ENCODE measurements around the gene NRG2. TPM values are rescaled to one million over a fixed set of nuclear protein-coding genes. Genes with fewer than 3 reads are reported as not detected.
A peak's percentile ranks its signal among the peaks of the same experiment; 100 is the strongest.

Gene NRG2
- total RNA-seq, 1 donor from 2014 or later, result 1.4 TPM

DNA sequence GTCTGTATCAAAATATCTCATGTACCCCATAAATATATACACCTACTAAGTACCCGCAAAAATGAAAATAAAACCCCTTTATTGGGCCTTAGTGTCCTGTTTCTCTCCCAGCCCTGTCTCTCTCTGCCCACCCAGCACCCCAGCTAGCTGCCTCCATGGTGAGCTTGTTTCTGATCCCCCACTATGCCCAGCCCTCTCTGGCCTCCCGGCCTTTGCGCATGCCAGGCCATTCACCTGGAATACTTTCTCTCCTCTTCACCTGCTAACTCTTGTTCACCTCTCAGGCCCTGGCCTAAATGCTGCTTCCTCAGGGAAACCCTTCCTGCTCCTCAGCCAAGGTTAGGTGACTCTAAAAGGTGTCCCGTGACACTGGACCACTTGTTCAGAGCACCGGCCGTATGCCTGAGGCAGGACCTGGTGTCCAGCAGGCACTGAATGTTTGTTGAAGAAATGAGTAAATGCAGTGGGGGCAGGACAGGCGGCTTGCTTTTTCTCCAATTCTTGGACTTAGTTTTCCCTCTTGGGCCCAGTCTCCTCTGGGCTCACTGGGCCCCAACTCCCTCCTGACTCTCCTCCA lies 189.0 kb downstream of the NRG2 start:
- Mint-ChIP-seq H3K27me3 (peaks cover 33% of the 10 kb centered on the region), H3K4me3 (no peak overlapping the region)

DNA sequence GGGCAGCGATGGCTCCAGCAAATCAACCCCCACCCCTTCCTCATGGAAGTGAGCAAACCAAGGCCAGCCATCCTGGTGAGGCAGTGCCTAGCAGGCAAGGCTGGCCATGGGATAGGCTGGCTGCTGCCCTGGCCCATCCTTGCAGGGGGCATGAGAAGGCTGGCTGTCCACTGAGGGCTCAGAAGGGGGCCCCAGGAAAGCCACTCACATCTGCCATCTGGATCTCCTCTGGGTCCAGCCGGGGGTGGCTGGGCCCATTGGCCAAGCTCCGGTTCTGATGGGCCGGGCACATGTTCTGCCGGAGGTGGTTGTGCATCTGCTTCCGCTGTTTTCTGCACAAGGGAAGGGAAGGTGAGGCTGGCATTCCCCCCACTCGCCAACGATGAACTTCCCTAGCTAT lies 190.4 kb downstream of the NRG2 start:
- Mint-ChIP-seq H3K27me3 (peaks cover 39% of the 10 kb centered on the region), H3K4me3 (no peak overlapping the region), H3K9me3 (no peaks in the 10 kb centered on the region), H3K36me3 (no peaks in the 10 kb centered on the region), H3K4me1 (ENCODE audit: unreplicated experiment) (no peaks in the 10 kb centered on the region), H3K27ac (no peak overlapping the region)
- no peak for DNase-seq (ENCODE audit: extremely low spot score, unreplicated experiment)
- TF ChIP-seq, protein P1, sequence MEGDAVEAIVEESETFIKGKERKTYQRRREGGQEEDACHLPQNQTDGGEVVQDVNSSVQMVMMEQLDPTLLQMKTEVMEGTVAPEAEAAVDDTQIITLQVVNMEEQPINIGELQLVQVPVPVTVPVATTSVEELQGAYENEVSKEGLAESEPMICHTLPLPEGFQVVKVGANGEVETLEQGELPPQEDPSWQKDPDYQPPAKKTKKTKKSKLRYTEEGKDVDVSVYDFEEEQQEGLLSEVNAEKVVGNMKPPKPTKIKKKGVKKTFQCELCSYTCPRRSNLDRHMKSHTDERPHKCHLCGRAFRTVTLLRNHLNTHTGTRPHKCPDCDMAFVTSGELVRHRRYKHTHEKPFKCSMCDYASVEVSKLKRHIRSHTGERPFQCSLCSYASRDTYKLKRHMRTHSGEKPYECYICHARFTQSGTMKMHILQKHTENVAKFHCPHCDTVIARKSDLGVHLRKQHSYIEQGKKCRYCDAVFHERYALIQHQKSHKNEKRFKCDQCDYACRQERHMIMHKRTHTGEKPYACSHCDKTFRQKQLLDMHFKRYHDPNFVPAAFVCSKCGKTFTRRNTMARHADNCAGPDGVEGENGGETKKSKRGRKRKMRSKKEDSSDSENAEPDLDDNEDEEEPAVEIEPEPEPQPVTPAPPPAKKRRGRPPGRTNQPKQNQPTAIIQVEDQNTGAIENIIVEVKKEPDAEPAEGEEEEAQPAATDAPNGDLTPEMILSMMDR (conservative IDR thresholded peaks at IDR 0.05), result no peak

More for the DNA sequence above, 189.0 kb downstream of the NRG2 start:
- Mint-ChIP-seq H3K36me3 (no peaks in the 10 kb centered on the region), H3K27ac (no peak overlapping the region), H3K9me3 (no peaks in the 10 kb centered on the region), H3K4me1 (ENCODE audit: unreplicated experiment) (no peaks in the 10 kb centered on the region)
- TF ChIP-seq, protein P1 (conservative IDR thresholded peaks at IDR 0.05), result no peak
- no peak for DNase-seq (ENCODE audit: extremely low spot score, unreplicated experiment)

DNA sequence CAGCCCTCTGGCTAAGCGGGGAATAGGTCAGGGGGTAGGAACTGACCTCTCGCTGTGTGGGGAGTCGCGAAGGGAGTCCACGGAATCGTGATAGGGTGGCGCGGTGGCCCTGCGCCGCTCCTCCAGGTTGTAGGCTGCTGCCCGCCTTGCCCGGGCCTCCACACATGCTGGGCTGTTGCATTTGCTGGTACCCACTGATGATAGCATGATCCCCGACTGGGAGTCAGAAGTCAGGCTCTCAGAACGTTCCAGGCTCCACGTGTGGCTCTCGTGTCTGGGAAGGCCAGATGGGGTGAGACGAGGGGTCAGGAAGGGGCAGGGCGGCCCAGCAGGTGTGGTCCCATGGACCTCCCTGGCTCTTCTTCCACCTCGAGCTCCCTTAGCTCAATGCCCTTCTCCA lies 191.5 kb downstream of the NRG2 start:
- H3K27ac Mint-ChIP-seq, result no peak overlapping the region
- H3K4me1 Mint-ChIP-seq (ENCODE audit: unreplicated experiment), result no peaks in the 10 kb centered on the region
- H3K4me3 Mint-ChIP-seq, result no peak overlapping the region
- H3K27me3 Mint-ChIP-seq, result peaks cover 49% of the 10 kb centered on the region
- TF ChIP-seq, protein P1 (conservative IDR thresholded peaks at IDR 0.05), result no peak
- no peaks in the 10 kb centered on the region for H3K9me3 Mint-ChIP-seq
- no peaks in the 10 kb centered on the region for H3K36me3 Mint-ChIP-seq
- DNase-seq (ENCODE audit: extremely low spot score, unreplicated experiment), result no peak

DNA sequence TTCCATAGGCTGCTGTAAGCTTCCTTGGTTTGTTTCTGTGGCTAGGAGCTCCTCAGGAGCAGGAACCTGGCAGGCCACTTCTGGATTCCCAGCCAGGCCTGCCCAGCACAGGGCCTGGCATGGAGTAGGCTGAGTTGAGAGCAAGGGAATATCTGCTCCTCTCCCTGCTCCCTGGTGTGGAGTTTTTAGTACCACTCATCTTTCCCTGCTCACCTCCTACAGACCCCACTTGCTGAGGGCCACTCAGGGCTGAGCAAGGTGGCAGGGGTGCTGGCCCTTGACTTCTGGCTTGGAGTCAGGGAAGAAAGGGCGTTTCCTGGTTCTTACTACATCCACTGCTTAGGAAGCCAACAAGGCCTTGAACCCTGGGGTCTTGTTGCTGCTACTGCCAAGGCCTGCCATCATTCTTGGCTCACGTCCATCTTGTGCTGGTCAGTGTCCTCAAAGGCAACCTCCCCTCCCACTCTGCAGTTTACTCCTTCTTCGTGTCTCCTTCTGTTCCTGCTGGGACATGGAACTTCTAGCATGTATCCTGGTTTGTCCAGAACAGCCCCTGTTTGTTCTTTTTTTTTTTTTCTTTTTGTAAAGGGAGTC lies 192.6 kb downstream of the NRG2 start:
- Mint-ChIP-seq H3K27me3 (peaks cover 59% of the 10 kb centered on the region), H3K36me3 (no peaks in the 10 kb centered on the region), H3K9me3 (no peaks in the 10 kb centered on the region), H3K4me3 (no peak overlapping the region), H3K27ac (no peak overlapping the region), H3K4me1 (ENCODE audit: unreplicated experiment) (no peaks in the 10 kb centered on the region)
- TF ChIP-seq, protein P1 (conservative IDR thresholded peaks at IDR 0.05), result no peak
- no peak for DNase-seq (ENCODE audit: extremely low spot score, unreplicated experiment)

DNA sequence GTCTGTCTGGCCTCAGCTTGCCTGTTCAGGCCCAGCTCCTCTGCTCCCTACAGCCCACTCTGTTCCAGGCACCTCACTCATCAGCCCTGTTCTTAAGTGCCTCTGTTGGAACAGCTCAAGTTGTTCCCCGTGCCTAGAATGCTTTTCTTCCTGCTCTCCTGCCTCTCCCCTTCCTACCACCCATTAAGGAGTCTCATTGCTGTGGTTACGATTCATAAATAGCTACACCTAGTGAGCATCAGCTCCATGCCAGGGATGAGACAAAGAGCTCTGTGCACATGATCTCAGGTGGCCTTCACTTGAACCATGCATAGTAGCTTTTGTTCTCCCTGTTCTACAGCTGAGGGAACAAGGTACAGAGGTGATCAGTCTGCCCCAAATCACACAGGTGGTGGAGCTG lies 193.2 kb downstream of the NRG2 start:
- Mint-ChIP-seq H3K4me1 (ENCODE audit: unreplicated experiment) (no peaks in the 10 kb centered on the region), H3K4me3 (peak overlapping the region; percentile 76), H3K36me3 (no peaks in the 10 kb centered on the region), H3K9me3 (no peaks in the 10 kb centered on the region), H3K27ac (peak overlapping the region; percentile 3), H3K27me3 (peaks cover 63% of the 10 kb centered on the region)
- TF ChIP-seq, protein P1 (conservative IDR thresholded peaks at IDR 0.05), result no peak
- DNase-seq (ENCODE audit: extremely low spot score, unreplicated experiment), result no peak
